Neural cell (in vitro differentiated cells): ENCODE measurements around the gene RAB7B. TPM values are rescaled to one million over a fixed set of nuclear protein-coding genes. Genes with fewer than 3 reads are reported as not detected.

Experiments used
- H2AFZ ChIP-seq: fragments of 200-600, 300-800 bp; sonication (generic), shearing (Covaris generic); 2 replicates; pipeline ENCODE4 v1.6.0; 2014; ENCODE audit warnings: low read depth, mild to moderate bottlenecking, antibody characterized with exemption, low read length, moderate library complexity
- H3F3A ChIP-seq: fragments of 200-600 bp; shearing (Covaris generic); 2 replicates; pipeline ENCODE4 v1.6.1; 2016; ENCODE audit warnings: mild to moderate bottlenecking, moderate library complexity, mixed read lengths, antibody characterized with exemption, low read length; ENCODE audit not compliant: insufficient read depth, poor library complexity, severe bottlenecking
- H3K27ac ChIP-seq: fragments of 200-600, 300-800 bp; sonication (generic), shearing (Covaris generic); 2 replicates; pipeline ENCODE4 v1.5.1; 2014; ENCODE audit warnings: mild to moderate bottlenecking, low read length, moderate library complexity
- H3K27me3 ChIP-seq: fragments of 300-800, 200-600 bp; sonication (generic), shearing (Covaris generic); 2 replicates; pipeline ENCODE4 v1.6.0; 2014; ENCODE audit warnings: mild to moderate bottlenecking, low read depth, low read length, moderate library complexity; ENCODE audit not compliant: insufficient read depth
- H3K36me3 ChIP-seq: fragments of 300-800, 200-600 bp; sonication (generic), shearing (Covaris generic); 2 replicates; pipeline ENCODE4 v1.5.1; 2014; ENCODE audit warnings: mild to moderate bottlenecking, antibody characterized with exemption, low read length, moderate library complexity; ENCODE audit not compliant: insufficient read depth
- H3K4me2 ChIP-seq: fragments of 300-800, 200-600 bp; sonication (generic), shearing (Covaris generic); 2 replicates; pipeline ENCODE4 v1.6.0; 2014; ENCODE audit warnings: mild to moderate bottlenecking, low read length
- H3K4me3 ChIP-seq: fragments of 300-800, 200-600 bp; sonication (generic), shearing (Covaris generic); 2 replicates; pipeline ENCODE4 v1.5.1; 2014; ENCODE audit warnings: mild to moderate bottlenecking, low read length, moderate library complexity
- H3K79me2 ChIP-seq: fragments of 200-600 bp; shearing (Covaris generic); replicated peaks from 2 replicates; pipeline ENCODE4 v1.6.0; 2014; ENCODE audit warnings: mild to moderate bottlenecking, low read length, moderate library complexity; ENCODE audit not compliant: insufficient read depth
- H3K9ac ChIP-seq: fragments of 300-800, 200-600 bp; sonication (generic), shearing (Covaris generic); 2 replicates; pipeline ENCODE4 v1.6.1; 2016; ENCODE audit warnings: mild to moderate bottlenecking, low read length, mixed read lengths
- H3K9me2 ChIP-seq: fragments of 200-600 bp; shearing (Covaris generic); 2 replicates; pipeline ENCODE4 v1.6.1; 2016; ENCODE audit warnings: mild to moderate bottlenecking, low read length, mixed read lengths; ENCODE audit not compliant: insufficient read depth
- H3K9me3 ChIP-seq: fragments of 200-600, 300-800 bp; sonication (generic), shearing (Covaris generic); 2 replicates; pipeline ENCODE4 v1.6.1; 2016; ENCODE audit warnings: mild to moderate bottlenecking, mixed run types, low read length, moderate library complexity, mixed read lengths
- H4K20me1 ChIP-seq: fragments of 200-600 bp; shearing (Covaris generic); 2 replicates; pipeline ENCODE4 v1.6.1; 2016; ENCODE audit warnings: mild to moderate bottlenecking, mixed run types; ENCODE audit not compliant: insufficient read depth
- EP300 ChIP-seq: fragments of 450-650 bp; conservative IDR thresholded peaks from 2 replicates; pipeline ENCODE4 v1.6.1; 2014; ENCODE audit warnings: antibody characterized with exemption, mild to moderate bottlenecking, moderate library complexity; ENCODE audit not compliant: poor library complexity, severe bottlenecking
- EZH2 ChIP-seq: fragments of 200-600, 300-800 bp; shearing (Covaris generic), sonication (generic); IDR thresholded peaks from 2 replicates; pipeline ENCODE4 v1.6.1; 2014; ENCODE audit warnings: antibody characterized with exemption, low read length, borderline replicate concordance, mild to moderate bottlenecking; ENCODE audit not compliant: insufficient read depth, poor library complexity, severe bottlenecking
- MXI1 ChIP-seq: fragments of 450-650 bp; conservative IDR thresholded peaks from 2 replicates; pipeline ENCODE4 v1.6.1; 2014; ENCODE audit warnings: antibody characterized with exemption, mild to moderate bottlenecking; ENCODE audit not compliant: poor library complexity, severe bottlenecking
- POLR2AphosphoS5 ChIP-seq: IDR thresholded peaks from 2 replicates; pipeline ENCODE4 v1.6.1; 2012
- RAD21 ChIP-seq: fragments of 450-650 bp; conservative IDR thresholded peaks from 2 replicates; pipeline ENCODE4 v1.6.1; 2014; ENCODE audit warnings: antibody characterized with exemption, mild to moderate bottlenecking, moderate library complexity
- REST ChIP-seq: IDR thresholded peaks from 2 replicates; pipeline ENCODE4 v1.6.1; 2012; ENCODE audit warnings: borderline replicate concordance
- SMC3 ChIP-seq: fragments of 450-650 bp; conservative IDR thresholded peaks from 2 replicates; pipeline ENCODE4 v1.6.1; 2014; ENCODE audit warnings: antibody characterized with exemption, mild to moderate bottlenecking, moderate library complexity; ENCODE audit not compliant: poor library complexity
- TAF1 ChIP-seq: IDR thresholded peaks from 2 replicates; pipeline ENCODE4 v1.6.1; 2012; ENCODE audit warnings: low read depth
- polyA plus RNA-seq: library from polyadenylated mRNA; depleted of rRNA; stranded (reverse); fragments of >200 nt; gene quantifications from 2 replicates; pipeline ENCODE4 v1.2.3, GENCODE V29; 2014
- TF ChIP-seq, protein P1 (sequence below): fragments of 450-650 bp; IDR thresholded peaks from 2 replicates; pipeline ENCODE4 v1.5.1; 2014; ENCODE audit warnings: antibody characterized with exemption, mild to moderate bottlenecking, moderate library complexity; ENCODE audit not compliant: poor library complexity, severe bottlenecking

RAB7B gene
- polyA plus RNA-seq, 1 donor from 2014 or later: not detected

- no peaks in the 10 kb centered on the region for H3K27me3 ChIP-seq
- H3K9ac ChIP-seq: no peak overlapping the region
- no peak overlapping the region for H3K4me2 ChIP-seq
- TF ChIP-seq EP300: no peak
- TF ChIP-seq, protein P1, sequence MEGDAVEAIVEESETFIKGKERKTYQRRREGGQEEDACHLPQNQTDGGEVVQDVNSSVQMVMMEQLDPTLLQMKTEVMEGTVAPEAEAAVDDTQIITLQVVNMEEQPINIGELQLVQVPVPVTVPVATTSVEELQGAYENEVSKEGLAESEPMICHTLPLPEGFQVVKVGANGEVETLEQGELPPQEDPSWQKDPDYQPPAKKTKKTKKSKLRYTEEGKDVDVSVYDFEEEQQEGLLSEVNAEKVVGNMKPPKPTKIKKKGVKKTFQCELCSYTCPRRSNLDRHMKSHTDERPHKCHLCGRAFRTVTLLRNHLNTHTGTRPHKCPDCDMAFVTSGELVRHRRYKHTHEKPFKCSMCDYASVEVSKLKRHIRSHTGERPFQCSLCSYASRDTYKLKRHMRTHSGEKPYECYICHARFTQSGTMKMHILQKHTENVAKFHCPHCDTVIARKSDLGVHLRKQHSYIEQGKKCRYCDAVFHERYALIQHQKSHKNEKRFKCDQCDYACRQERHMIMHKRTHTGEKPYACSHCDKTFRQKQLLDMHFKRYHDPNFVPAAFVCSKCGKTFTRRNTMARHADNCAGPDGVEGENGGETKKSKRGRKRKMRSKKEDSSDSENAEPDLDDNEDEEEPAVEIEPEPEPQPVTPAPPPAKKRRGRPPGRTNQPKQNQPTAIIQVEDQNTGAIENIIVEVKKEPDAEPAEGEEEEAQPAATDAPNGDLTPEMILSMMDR: no peak
- TF ChIP-seq TAF1: no peak
- TF ChIP-seq RAD21: no peak
- TF ChIP-seq SMC3: no peak
- TF ChIP-seq EZH2: no peak
- TF ChIP-seq MXI1: no peak
- TF ChIP-seq POLR2AphosphoS5: no peak
- TF ChIP-seq REST: no peak
- no peaks in the 10 kb centered on the region for H3F3A ChIP-seq
- no peak overlapping the region for H3K4me3 ChIP-seq
- H3K27ac ChIP-seq: no peak overlapping the region
- no peak overlapping the region for H2AFZ ChIP-seq
- H3K36me3 ChIP-seq: no peaks in the 10 kb centered on the region
- no peaks in the 10 kb centered on the region for H3K79me2 ChIP-seq
- no peaks in the 10 kb centered on the region for H3K9me3 ChIP-seq
- H4K20me1 ChIP-seq: no peaks in the 10 kb centered on the region
- no peaks in the 10 kb centered on the region for H3K9me2 ChIP-seq
These were observed 33.7 kb upstream of the RAB7B start for GRCh38 chr1:206036663-206037455.

DNA sequence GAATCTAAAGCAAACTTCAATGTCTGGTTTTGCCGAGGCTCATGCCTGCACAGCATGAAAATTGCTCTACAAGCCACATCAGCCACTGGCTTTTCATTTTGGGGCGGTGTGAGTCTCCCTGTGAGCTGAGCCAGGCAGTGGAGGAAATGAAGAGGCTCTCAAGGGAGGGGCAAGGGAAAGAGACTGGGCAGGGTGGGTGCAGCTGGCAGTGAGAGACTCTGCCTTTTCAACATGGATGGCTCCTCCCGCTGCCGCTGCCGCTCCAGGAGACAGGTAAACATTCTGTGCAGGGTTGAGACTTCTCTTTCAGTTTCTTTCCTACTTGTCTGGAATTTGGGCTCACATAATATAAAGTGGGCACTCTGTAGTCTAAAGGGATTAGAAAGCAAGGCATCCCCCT is 31.8 kb upstream of the RAB7B start:
- Histone ChIP-seq H4K20me1 (no peaks in the 10 kb centered on the region), H3K9me3 (no peaks in the 10 kb centered on the region), H3K4me3 (no peak overlapping the region), H3K9ac (no peak overlapping the region), H3K27me3 (no peaks in the 10 kb centered on the region), H2AFZ (no peak overlapping the region), H3K36me3 (no peaks in the 10 kb centered on the region), H3K4me2 (no peak overlapping the region), H3K9me2 (no peaks in the 10 kb centered on the region), H3K27ac (no peak overlapping the region), H3K79me2 (no peaks in the 10 kb centered on the region), H3F3A (no peaks in the 10 kb centered on the region)
- TF ChIP-seq SMC3: no peak
